GM18526 (cell line): ENCODE measurements around the gene CRTC3.

ENCODE experiments used
- POLR2A ChIP-seq: IDR thresholded peaks from 3 replicates; pipeline ENCODE4 v1.6.1; 2011; ENCODE audit not compliant: insufficient read length; ENCODE audit errors: extremely low read depth

Gene CRTC3

DNA sequence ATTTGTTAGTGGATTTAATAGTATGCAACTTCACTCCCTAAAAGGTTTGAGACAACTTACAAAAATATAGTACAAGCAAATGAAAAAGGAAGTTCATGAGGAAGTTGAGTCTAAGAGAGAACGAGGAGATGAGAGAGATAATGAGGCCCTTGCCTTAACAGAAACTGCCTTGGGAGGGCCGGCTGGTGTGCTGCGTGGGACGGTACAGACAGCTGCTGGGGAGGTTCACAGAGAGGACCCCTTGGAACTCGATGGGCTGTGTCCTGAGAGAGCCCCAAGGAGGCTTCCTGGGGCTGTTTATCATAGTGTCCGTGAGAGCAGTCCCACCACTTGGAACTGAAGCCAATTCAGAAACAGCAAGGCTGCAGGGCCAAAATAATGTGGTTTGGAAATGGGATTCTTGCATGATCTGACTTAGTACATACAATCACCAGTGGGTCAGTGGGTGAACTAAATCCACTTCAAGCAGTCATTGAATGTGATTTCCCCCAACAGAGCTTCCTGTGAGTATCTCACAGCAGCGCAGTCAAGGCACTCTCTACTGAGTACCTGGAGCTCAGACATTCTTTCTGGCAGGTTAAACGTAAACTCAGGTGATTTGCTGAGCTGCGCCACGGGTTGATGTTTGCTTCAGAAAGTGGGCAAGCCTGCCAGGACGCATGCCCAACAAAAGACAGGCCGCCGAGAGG is 90.8 kb downstream of the CRTC3 start:
- no peak for TF ChIP-seq POLR2A

DNA sequence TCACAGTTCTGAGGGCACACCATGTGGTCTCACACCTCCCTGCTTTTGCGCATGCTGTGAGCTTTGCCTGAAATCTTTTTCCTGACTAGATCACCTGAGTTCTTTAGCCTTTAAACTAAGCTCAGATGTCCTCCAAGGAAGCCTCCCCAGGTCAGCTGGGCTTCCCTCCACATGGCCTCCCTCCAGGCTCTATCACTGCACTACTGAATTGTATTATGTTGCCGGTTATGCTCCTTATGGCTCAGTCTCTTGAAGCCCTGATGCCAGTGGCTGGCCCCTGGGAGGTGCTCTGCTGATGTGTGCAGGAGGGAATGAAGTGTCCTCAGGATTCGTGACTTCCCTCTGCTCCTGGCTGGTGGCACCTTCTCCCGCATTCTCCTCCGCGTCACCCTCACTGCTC is 94.1 kb downstream of the CRTC3 start:
- TF ChIP-seq POLR2A: no peak

DNA sequence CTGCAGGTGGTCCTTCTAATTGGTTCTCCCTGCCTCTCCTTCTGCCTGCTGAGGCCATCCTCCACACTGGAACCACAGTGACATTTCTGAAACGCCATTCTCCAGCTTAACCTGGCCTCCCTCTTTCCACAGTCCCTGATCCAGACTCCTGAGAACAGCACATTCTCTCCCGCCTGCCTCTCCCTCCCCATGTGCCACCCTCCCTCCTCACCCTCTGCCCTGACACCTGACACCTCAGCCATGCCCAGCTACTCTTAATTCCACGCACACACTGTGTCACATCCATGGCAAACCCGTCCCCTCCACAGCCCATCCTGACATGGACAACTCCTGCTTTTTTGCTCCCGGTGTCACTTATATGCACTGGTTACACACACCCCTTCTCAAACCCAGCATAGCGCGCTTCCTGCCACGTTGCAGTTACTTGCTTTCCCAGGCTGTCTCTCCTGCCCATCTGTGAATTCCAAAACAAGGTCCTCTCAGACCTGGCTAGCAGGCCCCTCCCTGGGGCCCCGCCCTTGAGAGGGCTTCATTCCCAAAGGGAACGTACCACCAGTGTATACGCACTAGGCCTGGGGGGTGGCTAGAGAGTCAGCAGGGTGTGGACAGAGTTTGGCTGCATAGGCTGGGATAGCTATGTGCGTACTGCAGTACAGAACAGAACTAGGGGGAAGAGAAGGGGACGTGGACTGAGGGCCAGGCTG is 94.7 kb downstream of the CRTC3 start:
- TF ChIP-seq POLR2A: no peak

DNA sequence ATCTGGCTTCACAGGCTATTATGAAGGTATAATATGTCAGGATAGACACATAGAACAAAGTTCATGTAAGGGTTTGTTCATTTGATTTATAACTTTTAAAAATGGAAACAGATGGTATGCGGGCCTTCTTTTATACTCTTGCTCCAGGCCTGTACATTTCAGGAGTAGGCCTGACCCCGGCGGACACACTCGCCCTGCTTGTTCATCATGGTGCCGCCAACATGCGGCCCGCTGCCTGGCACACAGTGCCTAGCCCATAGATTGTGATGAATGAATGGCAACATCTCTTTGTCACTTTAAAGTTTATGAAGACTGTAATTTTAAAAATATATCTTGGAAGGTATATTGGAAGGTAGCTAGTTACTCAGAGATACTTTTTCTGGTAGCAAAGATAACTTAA is 95.3 kb downstream of the CRTC3 start:
- TF ChIP-seq POLR2A: no peak

DNA sequence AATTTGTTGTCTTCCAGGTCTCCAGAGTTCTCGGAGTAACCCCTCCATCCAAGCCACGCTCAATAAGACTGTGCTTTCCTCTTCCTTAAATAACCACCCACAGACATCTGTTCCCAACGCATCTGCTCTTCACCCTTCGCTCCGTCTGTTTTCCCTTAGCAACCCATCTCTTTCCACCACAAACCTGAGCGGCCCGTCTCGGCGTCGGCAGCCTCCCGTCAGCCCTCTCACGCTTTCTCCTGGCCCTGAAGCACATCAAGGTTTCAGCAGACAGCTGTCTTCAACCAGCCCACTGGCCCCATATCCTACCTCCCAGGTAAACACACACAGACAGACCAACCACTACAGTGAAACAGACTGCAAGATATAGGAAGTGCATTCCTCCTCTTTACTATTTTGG is 99.5 kb downstream of the CRTC3 start:
- no peak for TF ChIP-seq POLR2A

DNA sequence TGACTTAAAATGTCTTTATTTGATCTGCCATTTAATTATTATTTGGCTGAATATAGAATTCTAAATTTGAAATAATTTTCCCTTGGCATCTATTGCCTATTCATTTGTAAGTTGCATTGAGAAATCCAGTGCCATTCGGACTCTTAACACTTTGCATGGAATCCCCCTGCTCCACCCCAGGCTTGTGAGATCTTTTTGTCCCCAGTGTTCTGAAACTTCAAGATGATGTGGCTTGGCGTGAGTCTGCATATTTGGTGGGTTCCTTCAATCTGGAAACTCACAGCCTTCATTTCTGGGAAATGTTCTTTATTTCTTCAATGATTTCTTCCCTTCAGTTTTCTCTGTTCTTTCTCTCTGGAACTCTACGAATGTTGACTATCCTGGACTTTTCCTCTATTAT is 103.6 kb downstream of the CRTC3 start:
- no peak for TF ChIP-seq POLR2A

DNA sequence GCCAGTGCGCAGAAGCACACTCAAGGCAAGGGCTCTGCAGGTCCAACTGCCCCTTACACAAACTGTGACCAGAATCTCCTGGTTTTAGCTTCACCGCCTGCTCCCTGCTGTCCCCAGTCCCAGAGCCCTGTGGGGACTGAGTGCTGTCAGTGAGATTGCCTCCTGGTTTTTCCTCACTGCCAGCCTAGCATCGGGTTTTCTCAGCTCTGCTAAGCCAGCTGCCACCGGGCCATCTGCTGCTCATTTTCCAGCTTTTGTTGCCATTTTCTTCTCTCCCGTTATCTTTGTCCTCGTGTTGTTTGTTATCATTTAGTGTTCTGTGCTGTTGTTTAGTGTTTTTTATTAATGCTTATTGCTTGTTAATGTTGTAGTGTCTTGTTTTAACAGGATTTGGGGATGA is 108.0 kb downstream of the CRTC3 start:
- TF ChIP-seq POLR2A: no peak

DNA sequence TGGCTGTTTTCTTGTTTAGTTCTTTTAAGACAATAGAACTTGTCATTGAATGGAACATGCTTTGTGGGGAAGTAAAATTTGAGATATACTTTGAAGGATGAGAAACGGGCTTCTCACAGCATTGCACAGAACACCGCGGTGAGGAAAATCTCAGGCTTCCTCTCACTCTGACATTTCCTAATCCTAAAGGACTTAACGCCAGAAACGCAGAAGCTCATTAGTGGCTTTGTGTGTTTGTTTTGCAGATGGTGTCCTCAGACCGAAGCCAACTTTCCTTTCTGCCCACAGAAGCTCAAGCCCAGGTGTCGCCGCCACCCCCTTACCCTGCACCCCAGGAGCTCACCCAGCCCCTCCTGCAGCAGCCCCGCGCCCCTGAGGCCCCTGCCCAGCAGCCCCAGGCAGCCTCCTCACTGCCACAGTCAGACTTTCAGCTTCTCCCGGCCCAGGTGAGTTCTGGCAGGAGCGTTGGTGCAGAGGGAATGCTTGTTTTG is 108.5 kb downstream of the CRTC3 start:
- TF ChIP-seq POLR2A: no peak

DNA sequence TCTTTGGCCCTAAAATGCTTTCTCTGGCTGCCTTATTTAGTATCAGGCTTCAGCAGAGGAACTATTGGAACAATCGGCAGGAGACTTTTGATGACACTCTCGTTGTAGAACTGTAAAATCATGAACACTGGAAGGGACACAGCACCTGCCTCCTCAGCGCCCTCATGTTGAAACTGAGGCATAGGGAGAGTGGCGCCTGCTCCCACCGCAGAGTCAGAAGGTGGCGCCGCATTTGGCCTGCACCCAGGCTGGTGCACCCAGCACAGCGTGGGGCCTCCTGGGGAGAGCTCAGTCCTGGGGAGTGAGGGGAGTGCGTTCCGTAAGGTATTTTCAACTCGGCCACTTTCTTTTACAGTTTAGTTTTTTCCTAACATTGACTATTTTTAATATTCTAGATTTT is 109.2 kb downstream of the CRTC3 start:
- no peak for TF ChIP-seq POLR2A

DNA sequence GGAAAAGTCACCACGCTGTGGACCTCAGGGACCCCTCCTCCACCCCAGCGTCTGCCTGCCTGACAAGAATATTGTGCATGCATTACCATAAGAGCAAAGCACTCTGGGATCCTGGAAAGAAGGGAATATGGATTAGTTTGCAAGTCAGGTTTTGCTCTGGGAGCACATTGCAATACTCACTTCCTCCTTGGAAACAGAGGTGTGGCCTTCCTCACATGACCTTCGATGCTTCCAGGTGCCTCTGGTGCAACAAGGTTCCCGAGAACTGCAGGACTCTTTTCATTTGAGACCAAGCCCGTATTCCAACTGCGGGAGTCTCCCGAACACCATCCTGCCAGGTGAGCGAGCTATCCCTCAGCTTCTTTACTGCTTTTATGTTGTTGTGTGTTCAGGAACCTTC is 111.1 kb downstream of the CRTC3 start:
- TF ChIP-seq POLR2A: no peak

DNA sequence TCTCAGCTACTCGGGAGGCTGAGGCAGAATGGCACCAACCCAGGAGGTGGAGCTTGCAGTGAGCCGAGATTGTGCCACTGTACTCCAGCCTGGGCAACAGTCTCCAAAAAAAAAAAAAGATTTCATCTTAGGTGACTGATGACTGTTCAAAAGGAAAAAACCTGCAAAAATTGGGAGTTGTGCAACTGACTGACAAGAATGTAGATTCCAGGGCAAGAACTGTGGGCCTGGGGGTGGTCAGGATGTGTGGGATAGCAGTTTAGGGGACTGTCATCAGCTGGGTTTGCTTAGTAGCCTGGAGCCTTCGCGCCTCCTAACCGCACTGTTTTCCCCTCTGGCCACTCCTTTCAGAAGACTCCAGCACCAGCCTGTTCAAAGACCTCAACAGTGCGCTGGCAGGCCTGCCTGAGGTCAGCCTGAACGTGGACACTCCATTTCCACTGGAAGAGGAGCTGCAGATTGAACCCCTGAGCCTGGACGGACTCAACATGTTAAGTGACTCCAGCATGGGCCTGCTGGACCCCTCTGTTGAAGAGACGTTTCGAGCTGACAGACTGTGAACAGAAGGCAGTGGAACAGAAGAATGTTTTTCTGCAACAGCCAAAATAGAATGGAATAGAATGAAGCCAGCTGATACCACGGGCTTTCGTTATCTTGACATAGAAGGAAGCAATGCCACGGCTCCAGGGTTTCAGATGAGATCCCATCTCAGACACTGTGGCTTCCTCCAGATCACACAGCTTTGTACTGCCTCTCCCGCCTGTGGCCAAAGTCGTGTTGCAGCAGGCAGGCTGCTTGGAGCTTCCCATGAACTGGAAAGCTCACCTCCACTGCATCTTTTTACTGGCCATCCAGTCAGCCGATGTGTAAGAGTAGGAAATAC is 112.1 kb downstream of the CRTC3 start:
- TF ChIP-seq POLR2A: no peak

DNA sequence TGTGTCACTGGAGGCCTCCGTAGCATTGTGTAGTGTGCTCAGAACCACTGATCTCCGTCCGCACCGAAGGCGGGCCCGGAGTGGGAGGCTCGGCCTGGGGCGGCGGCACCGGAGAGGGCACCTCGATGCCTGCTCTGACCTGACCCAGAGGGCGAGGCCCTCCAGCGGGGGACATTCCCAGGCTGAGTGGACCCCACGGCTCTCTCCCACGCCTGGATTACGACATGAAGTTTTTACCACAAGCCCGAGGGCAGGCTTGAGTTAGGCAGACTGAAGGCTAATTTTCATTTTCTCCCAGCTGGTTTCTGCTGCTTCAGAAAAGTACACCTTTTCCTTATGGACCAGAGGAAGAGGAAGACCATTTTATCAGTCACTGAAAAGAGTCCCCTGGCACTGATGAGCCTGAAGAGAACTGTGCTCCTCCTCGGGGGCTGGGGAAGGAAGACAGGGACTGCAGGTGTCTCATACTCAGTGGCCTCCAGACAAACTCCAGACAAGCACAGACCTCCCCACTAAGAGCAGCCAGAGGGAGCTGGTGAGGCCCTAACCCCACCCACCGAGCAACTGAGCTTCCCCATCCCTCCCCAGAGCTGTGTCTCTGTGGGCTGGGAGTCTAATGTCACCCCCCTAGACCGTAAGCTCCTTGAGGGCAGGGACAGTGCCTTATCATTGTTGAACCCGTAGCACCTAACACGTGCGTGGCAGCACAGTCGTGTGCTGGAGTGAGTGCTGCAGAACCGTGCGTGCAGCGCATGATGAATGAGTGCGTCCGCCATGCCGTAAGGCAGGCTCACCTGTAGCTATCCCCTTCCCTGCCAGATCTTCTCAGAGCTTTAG is 113.0 kb downstream of the CRTC3 start:
- no peak for TF ChIP-seq POLR2A

DNA sequence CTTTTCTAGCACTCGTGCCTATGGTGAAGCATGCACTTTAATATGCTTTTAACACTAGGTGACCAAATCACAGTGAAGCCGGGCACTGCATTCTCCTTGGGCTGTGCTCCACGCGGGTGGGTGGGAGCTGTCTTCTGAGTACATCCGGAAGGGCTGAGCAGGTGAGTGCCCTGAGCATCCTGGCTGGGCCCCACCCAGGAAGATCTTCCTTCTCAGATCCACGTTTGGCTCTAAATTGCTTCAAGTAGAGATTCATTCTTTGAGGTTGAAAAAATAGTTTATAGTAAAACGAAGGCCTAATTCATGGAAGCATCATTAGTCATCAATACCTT is 113.5 kb downstream of the CRTC3 start:
- no peak for TF ChIP-seq POLR2A

DNA sequence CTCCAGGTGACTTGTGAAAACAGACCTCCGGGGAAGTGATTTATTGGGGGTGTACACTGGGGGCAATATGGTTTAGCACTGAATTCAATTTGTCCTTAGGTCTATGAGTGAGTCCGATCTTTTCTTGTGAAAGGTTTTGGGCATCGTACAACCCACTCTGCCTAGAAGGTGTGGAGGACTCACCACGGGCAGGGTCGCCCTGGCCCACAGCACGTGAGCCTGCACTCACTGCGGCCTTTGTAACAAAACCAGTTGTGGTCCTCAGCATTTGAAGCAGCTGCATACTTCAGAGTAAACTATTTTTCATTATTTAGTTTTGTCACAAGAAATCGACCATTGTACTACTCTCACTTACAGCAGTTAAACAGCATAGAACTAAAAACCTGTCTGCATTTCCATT is 114.8 kb downstream of the CRTC3 start:
- TF ChIP-seq POLR2A: no peak
